HEK293 (cell line): Measurements from ENCODE around the gene AK9.

ENCODE experiments used
- CTCF ChIA-PET: fragments of 350-600 bp; formaldehyde crosslinking; extraction: SDS; loops from one replicate; lab custom pipeline; 2021; ENCODE audit warnings: antibody characterized with exemption; lab: Yijun Ruan, JAX
- POLR2A ChIA-PET: fragments of 300-600 bp; formaldehyde crosslinking; extraction: SDS; loops from one replicate; lab custom pipeline; 2020; ENCODE audit warnings: antibody characterized with exemption, inconsistent platforms; lab: Yijun Ruan, JAX
- H3K27ac ChIP-seq: fragments of 200-500 bp; sonication (Bioruptor generic); 2 replicates; pipeline ENCODE4 v1.5.1; 2014; ENCODE audit warnings: low read depth, low read length, control low read depth, inconsistent platforms; ENCODE audit errors: extremely low read depth
- H3K36me3 ChIP-seq, 2 experiments: fragments of 200-500 bp in 1 of 2; sonication (Bioruptor generic) in 1 of 2; 1 replicate in 1 of 2; 2 replicates in 1 of 2; pipeline ENCODE4 v1.5.1; 2014 to 2017; ENCODE audit warnings: inconsistent platforms in 2 of 2, low read length in 2 of 2; ENCODE audit not compliant: control insufficient read depth in 2 of 2, insufficient read depth in 1 of 2
- H3K4me1 ChIP-seq: fragments of 200-500 bp; sonication (Bioruptor generic); 2 replicates; pipeline ENCODE4 v1.5.1; 2014; ENCODE audit warnings: mild to moderate bottlenecking, low read length, inconsistent platforms; ENCODE audit not compliant: control insufficient read depth, insufficient read depth
- H3K4me3 ChIP-seq: 2 replicates; pipeline ENCODE4 v1.5.1; 2011; ENCODE audit warnings: low read depth, mild to moderate bottlenecking, control low read depth, low read length, moderate library complexity
- H3K9me3 ChIP-seq: fragments of 200-500 bp; sonication (Bioruptor generic); 2 replicates; pipeline ENCODE4 v1.5.1; 2014; ENCODE audit warnings: low read depth, low read length, inconsistent platforms; ENCODE audit not compliant: control insufficient read depth, insufficient read depth
- INSM2 ChIP-seq: fragments of 450-650 bp; formaldehyde crosslinking; IDR thresholded peaks from 2 replicates; pipeline ENCODE4 v1.5.1; 2016; ENCODE audit warnings: missing biosample characterization, missing genetic modification characterization
- KLF9 ChIP-seq: fragments of 450-650 bp; formaldehyde crosslinking; IDR thresholded peaks from 2 replicates; pipeline ENCODE4 v1.5.1; 2016; ENCODE audit warnings: missing biosample characterization, missing genetic modification characterization, low read depth
- PRDM6 ChIP-seq: fragments of 450-650 bp; formaldehyde crosslinking; IDR thresholded peaks from 2 replicates; pipeline ENCODE4 v1.5.1; 2017; ENCODE audit warnings: missing biosample characterization, missing genetic modification characterization
- SP3 ChIP-seq: fragments of 450-650 bp; formaldehyde crosslinking; IDR thresholded peaks from 2 replicates; pipeline ENCODE4 v1.5.1; 2016; ENCODE audit warnings: missing biosample characterization, missing genetic modification characterization
- ZBTB8A ChIP-seq: fragments of 450-650 bp; formaldehyde crosslinking; IDR thresholded peaks from 2 replicates; pipeline ENCODE4 v1.5.1; 2016; ENCODE audit warnings: missing biosample characterization, missing genetic modification characterization
- ZNF148 ChIP-seq: fragments of 450-650 bp; formaldehyde crosslinking; IDR thresholded peaks from 2 replicates; pipeline ENCODE4 v1.5.0; 2017; ENCODE audit warnings: missing biosample characterization, missing genetic modification characterization, borderline replicate concordance
- ZNF169 ChIP-seq: fragments of 450-650 bp; formaldehyde crosslinking; IDR thresholded peaks from 2 replicates; pipeline ENCODE4 v1.5.1; 2016; ENCODE audit warnings: missing biosample characterization, missing genetic modification characterization
- ZNF202 ChIP-seq: fragments of 450-650 bp; formaldehyde crosslinking; IDR thresholded peaks from 2 replicates; pipeline ENCODE4 v1.5.1; 2016; ENCODE audit warnings: missing biosample characterization, missing genetic modification characterization, borderline replicate concordance
- ZNF280C ChIP-seq: fragments of 450-650 bp; formaldehyde crosslinking; IDR thresholded peaks from 2 replicates; pipeline ENCODE4 v1.5.1; 2016; ENCODE audit warnings: missing biosample characterization, missing genetic modification characterization
- ZNF311 ChIP-seq: fragments of 450-650 bp; formaldehyde crosslinking; IDR thresholded peaks from 2 replicates; pipeline ENCODE4 v1.5.1; 2017; ENCODE audit warnings: missing biosample characterization, missing genetic modification characterization, borderline replicate concordance
- ZNF354C ChIP-seq: fragments of 450-650 bp; formaldehyde crosslinking; IDR thresholded peaks from 2 replicates; pipeline ENCODE4 v1.5.1; 2016; ENCODE audit warnings: missing biosample characterization, missing genetic modification characterization, low read depth, borderline replicate concordance
- ZNF433 ChIP-seq: fragments of 450-650 bp; formaldehyde crosslinking; IDR thresholded peaks from 2 replicates; pipeline ENCODE4 v1.5.1; 2016; ENCODE audit warnings: missing biosample characterization, missing genetic modification characterization, low read depth
- ZNF501 ChIP-seq: fragments of 450-650 bp; formaldehyde crosslinking; IDR thresholded peaks from 2 replicates; pipeline ENCODE4 v1.5.1; 2016; ENCODE audit warnings: missing biosample characterization, missing genetic modification characterization
- ZNF510 ChIP-seq: fragments of 450-650 bp; formaldehyde crosslinking; IDR thresholded peaks from 2 replicates; pipeline ENCODE4 v1.5.1; 2018; ENCODE audit warnings: mild to moderate bottlenecking, missing genetic modification characterization, missing biosample characterization; ENCODE audit not compliant: insufficient replicate concordance
- ZNF521 ChIP-seq: fragments of 450-650 bp; formaldehyde crosslinking; IDR thresholded peaks from 2 replicates; pipeline ENCODE4 v1.5.1; 2017; ENCODE audit warnings: missing biosample characterization, mild to moderate bottlenecking, missing genetic modification characterization
- ZNF548 ChIP-seq: fragments of 450-650 bp; formaldehyde crosslinking; IDR thresholded peaks from 2 replicates; pipeline ENCODE4 v1.5.1; 2016; ENCODE audit warnings: missing biosample characterization, missing genetic modification characterization
- ZNF585B ChIP-seq: fragments of 450-650 bp; formaldehyde crosslinking; IDR thresholded peaks from 2 replicates; pipeline ENCODE4 v1.5.1; 2016; ENCODE audit warnings: missing biosample characterization, missing genetic modification characterization
- ZNF670 ChIP-seq: fragments of 450-650 bp; formaldehyde crosslinking; IDR thresholded peaks from 2 replicates; pipeline ENCODE4 v1.5.1; 2016; ENCODE audit warnings: missing biosample characterization, missing genetic modification characterization, low read depth
- ZNF792 ChIP-seq: fragments of 450-650 bp; formaldehyde crosslinking; IDR thresholded peaks from 2 replicates; pipeline ENCODE4 v1.5.1; 2016; ENCODE audit warnings: missing biosample characterization, missing genetic modification characterization
- ZSCAN30 ChIP-seq: fragments of 450-650 bp; IDR thresholded peaks from 2 replicates; pipeline ENCODE4 v1.5.1; 2018; ENCODE audit warnings: missing biosample characterization, mild to moderate bottlenecking, missing genetic modification characterization, moderate library complexity
- ZSCAN5A ChIP-seq: fragments of 450-650 bp; formaldehyde crosslinking; IDR thresholded peaks from 2 replicates; pipeline ENCODE4 v1.5.1; 2016; ENCODE audit warnings: missing biosample characterization, missing genetic modification characterization

Gene AK9

GRCh38 chr6:109717971-109718370, 27.0 kb upstream of the AK9 start (continued):
- no peak for TF ChIP-seq ZSCAN5A
- TF ChIP-seq ZNF354C, result no peak
- TF ChIP-seq ZNF148, result no peak

GRCh38 chr6:109715616-109716015, 24.6 kb upstream of the AK9 start:
- H3K4me3 ChIP-seq, result no peak overlapping the region
- no peaks in the 10 kb centered on the region for H3K4me1 ChIP-seq
- ChIA-PET POLR2A (no interaction called here), CTCF (interaction anchor here (0.7 to 5.3 kb wide), 4 partner anchors 11 to 333 kb away, joined by 3 to 44 read pairs (median 11); no protein-coding TSS in a partner anchor)
- peaks cover 0 to 3% of the 10 kb centered on the region in 2 experiments; a peak in 2 of 3 replicates for H3K36me3 ChIP-seq
- no peaks in the 10 kb centered on the region for H3K9me3 ChIP-seq
- no peak overlapping the region for H3K27ac ChIP-seq
- no peak for TF ChIP-seq ZNF280C (tag by site-specific recombination)
- TF ChIP-seq ZNF501, result no peak
- TF ChIP-seq ZSCAN30 (tag by site-specific recombination), result no peak
- TF ChIP-seq KLF9 (tag by site-specific recombination), result no peak
- no peak for TF ChIP-seq ZNF548
- TF ChIP-seq SP3 (tag by site-specific recombination), result no peak
- TF ChIP-seq ZNF670, result no peak
- no peak for TF ChIP-seq PRDM6 (tag by site-specific recombination)
- no peak for TF ChIP-seq ZNF521 (tag by site-specific recombination)
- TF ChIP-seq ZBTB8A (tag by site-specific recombination), result no peak
- TF ChIP-seq ZNF311 (tag by site-specific recombination), result no peak
- no peak for TF ChIP-seq ZNF510 (tag by site-specific recombination)
- TF ChIP-seq ZNF169 (tag by site-specific recombination), result no peak
- TF ChIP-seq ZNF585B (tag by site-specific recombination), result no peak
- TF ChIP-seq ZNF433 (tag by site-specific recombination), result no peak
- no peak for TF ChIP-seq ZNF792
- TF ChIP-seq INSM2 (tag by site-specific recombination), result no peak
- TF ChIP-seq ZNF202 (tag by site-specific recombination), result no peak
